Renal cortex interstitium (tissue), 11 donors: Measurements from ENCODE around the gene LRFN4. TPM values are rescaled to one million over a fixed set of nuclear protein-coding genes. Genes with fewer than 3 reads are reported as not detected.

ENCODE experiments used
- DNase-seq, 11 donors: peaks; one replicate each; pipeline ENCODE4 v3.0.0-alpha.2; 2013; ENCODE audit warnings: low read depth in 9 of 11, low spot score in 4 of 11; ENCODE audit errors: extremely low read depth in 1 of 11
- polyA plus RNA-seq, 3 donors: library from polyadenylated mRNA; unstranded; fragments of 120-200 nt; gene quantifications; one replicate each; pipeline ENCODE4 v1.2.1, GENCODE V29; 2013; ENCODE audit not compliant: insufficient read length in 3 of 3

Gene LRFN4
- polyA plus RNA-seq, 3 donors: 10.2 to 27.3 (median 23.3) TPM

GRCh38 chr11:66864924-66865697, 8.2 kb downstream of the LRFN4 start:
- DNase-seq: no peak

GRCh38 chr11:66866007-66866406, 9.1 kb downstream of the LRFN4 start:
- no peak for DNase-seq

GRCh38 chr11:66866511-66866986, 9.7 kb downstream of the LRFN4 start:
- no peak for DNase-seq

GRCh38 chr11:66867425-66868040, 10.7 kb downstream of the LRFN4 start:
- DNase-seq: no peak

GRCh38 chr11:66868082-66868725, 11.3 kb downstream of the LRFN4 start:
- DNase-seq: no peak

- no peak for DNase-seq
These were observed 12.1 kb downstream of the LRFN4 start for GRCh38 chr11:66868726-66869566.

- DNase-seq: no peak
These were observed 12.7 kb downstream of the LRFN4 start for GRCh38 chr11:66869567-66869870.

GRCh38 chr11:66870131-66870530, 13.3 kb downstream of the LRFN4 start:
- DNase-seq: no peak

- no peak for DNase-seq
These were observed 14.0 kb downstream of the LRFN4 start for GRCh38 chr11:66870616-66871520.

GRCh38 chr11:66871521-66871901, 14.6 kb downstream of the LRFN4 start:
- DNase-seq: no peak

- DNase-seq: no peak
These were observed 17.4 kb downstream of the LRFN4 start for GRCh38 chr11:66874232-66874631.

- DNase-seq: no peak
These were observed 18.5 kb downstream of the LRFN4 start for GRCh38 chr11:66875378-66875777.

- DNase-seq: no peak
These were observed 20.9 kb downstream of the LRFN4 start for GRCh38 chr11:66877588-66878385.

GRCh38 chr11:66878474-66878873, 21.6 kb downstream of the LRFN4 start:
- no peak for DNase-seq

GRCh38 chr11:66879000-66879399, 22.1 kb downstream of the LRFN4 start:
- no peak for DNase-seq

- DNase-seq: no peak
These were observed 22.7 kb downstream of the LRFN4 start for GRCh38 chr11:66879583-66879982.

- no peak for DNase-seq
These were observed 23.1 kb downstream of the LRFN4 start for GRCh38 chr11:66879999-66880398.
